Measurements from ENCODE around the gene CCDC192. TPM values are rescaled to one million over a fixed set of nuclear protein-coding genes. Genes with fewer than 3 reads are reported as not detected.
"Not testable (repeated sequence)": the region's sequence is repeated elsewhere in the genome, so short reads cannot be mapped to it uniquely, and the experiment has no call there.

CCDC192 gene
- polyA plus RNA-seq, 1 donor: 0.88 TPM

DNA sequence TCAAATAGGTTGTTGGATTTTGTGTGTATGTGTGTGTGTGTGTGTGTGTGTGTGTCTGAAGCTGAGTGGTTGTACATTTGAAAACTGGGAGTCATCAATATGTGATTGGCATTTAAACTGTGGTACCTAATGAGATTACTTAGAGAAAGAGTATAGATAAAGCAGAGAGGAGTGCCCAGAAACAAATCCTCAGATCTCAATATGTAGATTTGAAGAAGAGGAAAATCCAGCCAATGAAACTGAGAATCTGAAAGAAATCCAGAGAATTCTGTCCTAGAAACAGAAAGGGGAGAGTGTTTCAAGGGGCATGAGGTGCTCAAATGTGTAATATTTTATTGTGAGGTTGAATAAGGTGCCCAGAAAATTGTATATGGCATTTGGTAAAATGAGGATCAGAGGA lies 66.2 kb downstream of the CCDC192 start:
- DNase-seq: no peak

- DNase-seq: no peak
These were observed 67.1 kb downstream of the CCDC192 start for GRCh38 chr5:127770272-127770671.

DNA sequence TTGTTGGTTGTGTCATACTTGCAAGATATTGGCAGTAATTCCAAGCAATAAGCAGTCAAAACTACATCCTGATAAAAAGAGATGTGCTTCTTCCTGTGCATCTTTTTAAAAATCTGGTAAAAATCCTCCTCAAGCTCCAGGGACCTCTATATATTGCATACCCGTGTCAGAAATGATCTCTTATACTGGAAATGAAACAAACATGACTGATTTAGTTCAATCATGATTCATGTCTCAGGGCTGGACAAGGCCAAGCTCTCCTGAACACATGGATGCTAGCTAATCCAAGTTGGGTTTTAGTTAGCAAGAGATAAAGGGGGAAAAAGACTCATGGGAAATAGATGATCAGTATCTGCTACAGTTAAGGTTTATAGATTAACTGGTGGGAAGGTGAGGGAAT lies 69.3 kb downstream of the CCDC192 start:
- no peak for DNase-seq

- no peak for DNase-seq
These were observed 71.0 kb downstream of the CCDC192 start for GRCh38 chr5:127774221-127774620.

DNA sequence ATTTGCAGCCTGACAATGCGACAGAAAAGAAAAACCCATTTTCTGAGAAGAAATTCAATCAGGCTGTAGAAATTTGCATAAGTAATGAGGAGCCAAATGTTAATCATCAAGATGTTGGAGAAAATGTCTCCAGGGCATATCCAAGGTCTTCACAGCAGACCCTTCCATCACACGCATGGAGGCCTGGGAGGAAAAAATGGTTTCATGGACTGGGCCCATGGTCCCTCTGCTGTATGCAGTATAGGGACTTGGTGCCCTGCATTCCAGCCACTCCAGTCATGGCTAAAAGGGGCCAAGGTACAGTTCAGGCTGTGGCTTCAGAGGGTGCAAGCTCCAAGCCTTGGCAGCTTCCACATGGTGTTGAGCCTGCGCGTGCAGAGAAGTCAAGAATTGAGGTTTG lies 73.3 kb downstream of the CCDC192 start:
- DNase-seq: no peak

DNA sequence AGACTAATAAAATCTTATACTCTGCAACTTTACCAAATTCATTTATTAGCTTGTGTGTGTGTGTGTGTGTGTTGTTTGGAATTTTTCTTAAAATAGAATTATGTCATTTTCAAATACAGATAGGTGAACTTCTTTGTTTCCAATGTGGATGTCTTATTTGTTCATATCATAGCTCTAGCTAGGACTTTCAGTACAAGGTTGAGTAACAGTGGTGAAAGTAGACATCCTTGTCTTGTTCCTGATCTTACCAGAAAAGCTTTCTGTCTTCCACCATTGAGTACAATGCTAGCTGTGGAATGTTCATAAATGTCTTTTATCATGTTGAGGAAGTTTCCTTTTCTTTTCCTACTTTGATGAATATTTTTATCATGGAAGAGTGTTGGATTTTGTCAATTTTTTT lies 74.8 kb downstream of the CCDC192 start:
- no peak for DNase-seq

DNA sequence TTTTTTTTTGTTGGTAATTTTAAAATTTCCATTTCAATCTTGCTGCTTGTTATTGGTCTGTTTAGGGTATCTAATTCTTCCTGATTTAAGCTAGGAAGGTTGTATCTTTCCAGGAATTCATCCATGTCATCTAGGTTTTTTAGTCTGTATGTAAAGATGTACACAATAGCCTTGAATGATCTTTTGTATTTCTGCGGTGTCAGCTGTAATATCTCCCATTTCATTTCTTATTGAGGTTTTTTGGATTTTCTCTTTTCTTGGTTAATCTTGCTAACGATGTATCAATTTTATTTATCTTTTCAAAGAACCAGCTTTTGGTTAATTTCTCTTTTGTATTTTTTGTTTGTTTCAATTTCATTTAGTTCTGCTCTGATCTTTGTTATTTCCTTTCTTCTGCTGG lies 79.3 kb downstream of the CCDC192 start:
- not testable (repeated sequence) for DNase-seq

DNA sequence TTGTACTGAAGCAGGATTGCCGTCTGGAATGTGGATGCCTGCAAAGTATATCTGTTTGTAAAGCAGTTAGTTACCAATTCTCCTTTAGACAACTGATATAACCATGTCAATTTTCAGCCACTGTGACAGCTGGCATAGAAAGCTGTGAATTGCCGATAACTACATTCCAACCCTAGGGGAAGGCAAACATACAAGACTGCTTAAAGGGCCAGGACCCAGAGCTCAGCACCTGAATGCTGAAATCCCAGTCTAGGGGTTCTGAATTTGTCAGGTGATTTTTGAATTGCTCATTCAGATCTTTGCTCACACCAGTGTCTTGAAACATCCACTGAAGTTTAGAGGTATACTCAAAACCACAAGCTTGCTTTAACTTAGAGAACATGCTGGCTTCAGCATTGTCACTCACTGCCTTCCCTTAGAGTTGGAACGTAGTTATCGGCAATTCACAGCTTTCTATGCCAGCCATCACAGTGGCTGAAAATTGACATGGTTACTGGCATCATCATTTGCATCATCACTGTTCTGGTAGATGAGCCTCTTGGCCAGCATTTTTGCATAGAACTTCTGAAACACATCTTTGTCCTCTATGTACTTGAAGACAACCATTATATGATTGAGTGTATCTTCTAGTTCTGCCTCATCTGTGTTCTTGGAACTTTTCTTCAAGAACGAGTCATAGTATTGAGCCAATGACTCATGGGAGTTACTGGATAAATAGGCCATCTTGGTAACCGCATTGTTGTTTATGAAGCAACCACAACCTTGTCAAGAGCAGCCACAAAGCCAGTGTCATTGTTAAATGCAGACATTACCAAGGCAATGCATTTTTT lies 82.1 kb downstream of the CCDC192 start:
- no peak for DNase-seq

- DNase-seq: no peak
These were observed 88.2 kb downstream of the CCDC192 start for GRCh38 chr5:127791439-127791838.

GRCh38 chr5:127791908-127792307 lies 88.7 kb downstream of the CCDC192 start:
- DNase-seq: not testable (repeated sequence)

DNA sequence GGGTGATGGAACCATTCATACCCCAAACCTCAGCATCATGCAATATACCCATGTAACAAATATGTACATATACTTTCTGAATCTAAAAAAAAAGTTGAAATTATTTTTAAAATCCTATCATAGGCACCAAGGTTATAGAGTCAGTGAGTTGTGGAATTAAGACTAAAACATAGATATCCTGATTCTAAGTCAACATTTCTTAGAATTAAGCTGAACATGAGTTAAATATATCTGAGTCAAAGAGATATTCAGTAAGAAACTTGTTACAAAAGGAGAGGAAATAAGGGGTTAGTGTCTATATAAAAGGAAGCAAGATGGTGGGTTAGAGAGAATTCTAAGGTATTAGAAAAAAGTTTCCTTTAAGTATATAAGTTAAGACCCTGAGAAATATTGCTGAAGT lies 89.9 kb downstream of the CCDC192 start:
- DNase-seq: no peak

- DNase-seq: no peak
These were observed 90.7 kb downstream of the CCDC192 start for GRCh38 chr5:127793879-127794278.

GRCh38 chr5:127796211-127796610 lies 93.0 kb downstream of the CCDC192 start:
- DNase-seq: no peak

DNA sequence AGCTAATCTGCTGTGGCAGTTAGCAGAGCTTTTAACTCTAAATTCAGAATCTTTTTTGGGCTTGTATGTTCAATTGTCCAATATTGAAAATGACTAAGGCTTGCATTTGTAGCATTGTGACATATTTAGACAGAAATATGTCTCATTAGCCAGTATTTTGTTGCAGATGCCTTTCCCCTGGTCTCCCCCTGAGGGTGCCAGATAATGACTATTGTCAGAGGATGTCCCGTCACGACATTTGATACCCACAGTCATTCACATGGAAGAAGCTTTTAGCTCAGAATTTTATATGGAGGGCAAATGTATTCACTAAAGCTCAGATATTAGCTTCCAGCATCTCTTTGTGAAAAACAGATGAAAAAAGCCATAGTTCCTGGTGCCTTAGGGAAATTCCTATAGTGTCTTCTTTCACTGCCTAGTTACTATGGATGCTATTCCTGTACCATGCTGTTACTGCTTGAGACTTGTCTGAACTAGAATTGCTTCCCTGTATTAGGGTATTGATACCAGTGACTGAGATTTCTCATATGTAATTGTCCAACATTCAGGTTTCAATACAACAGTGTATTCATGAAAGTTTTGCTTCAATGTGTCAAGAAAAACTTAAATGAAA lies 96.2 kb downstream of the CCDC192 start:
- DNase-seq: no peak

DNA sequence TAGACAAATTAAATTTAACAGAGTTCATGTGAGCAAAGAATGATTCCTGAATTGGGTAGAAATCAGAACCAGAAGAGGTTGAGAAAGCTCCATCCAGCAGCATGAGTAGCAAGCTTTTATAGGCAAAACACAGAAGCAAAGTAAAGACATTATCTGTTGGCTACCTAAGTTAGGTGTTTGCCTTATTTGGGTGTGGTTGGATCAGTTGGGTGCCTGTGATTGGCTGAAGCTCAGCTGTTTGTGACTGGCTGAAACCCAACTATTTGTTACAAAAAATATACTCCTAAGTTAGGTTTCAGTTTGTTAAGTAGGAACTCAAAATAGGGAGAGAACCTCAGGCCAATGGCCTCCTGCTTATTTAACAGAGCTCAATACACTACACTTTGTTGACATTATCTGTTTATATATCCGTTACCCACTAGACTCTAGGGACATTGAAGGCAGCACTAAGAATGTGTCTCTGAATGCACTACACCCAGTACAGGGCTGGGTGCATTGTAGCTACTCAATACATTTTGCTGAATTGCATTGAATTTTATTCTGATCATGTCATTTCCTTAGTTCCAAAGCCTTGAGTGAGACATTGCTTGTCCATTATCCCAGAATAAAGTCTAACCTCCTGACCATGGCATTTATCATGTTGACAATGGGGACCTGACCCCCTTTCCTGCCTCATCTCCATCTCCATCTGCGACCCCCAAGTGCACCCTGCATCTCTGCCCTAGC lies 98.7 kb downstream of the CCDC192 start:
- DNase-seq: no peak

GRCh38 chr5:127802477-127802865 lies 99.3 kb downstream of the CCDC192 start:
- no peak for DNase-seq

GRCh38 chr5:127804886-127805426 lies 101.8 kb downstream of the CCDC192 start:
- DNase-seq: no peak

DNA sequence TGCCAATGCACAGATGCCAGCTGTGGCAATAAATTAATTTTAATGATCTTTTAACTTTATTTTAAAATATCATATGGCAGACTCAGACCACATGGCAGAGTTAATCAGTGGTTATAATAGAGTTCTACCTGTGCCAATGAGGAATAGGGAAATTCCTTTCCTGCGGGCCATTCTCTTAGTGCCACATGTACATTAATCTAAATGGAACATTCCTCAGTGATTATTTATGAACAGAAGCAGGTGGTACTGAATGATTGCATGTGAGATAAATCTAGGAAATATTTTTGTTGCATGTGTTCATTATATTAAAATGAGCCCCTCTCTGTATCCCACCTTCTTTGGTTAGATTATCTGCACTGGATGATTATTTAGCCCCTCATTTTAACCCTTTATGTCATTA lies 102.3 kb downstream of the CCDC192 start:
- DNase-seq: no peak

GRCh38 chr5:127806776-127807175 lies 103.6 kb downstream of the CCDC192 start:
- no peak for DNase-seq

DNA sequence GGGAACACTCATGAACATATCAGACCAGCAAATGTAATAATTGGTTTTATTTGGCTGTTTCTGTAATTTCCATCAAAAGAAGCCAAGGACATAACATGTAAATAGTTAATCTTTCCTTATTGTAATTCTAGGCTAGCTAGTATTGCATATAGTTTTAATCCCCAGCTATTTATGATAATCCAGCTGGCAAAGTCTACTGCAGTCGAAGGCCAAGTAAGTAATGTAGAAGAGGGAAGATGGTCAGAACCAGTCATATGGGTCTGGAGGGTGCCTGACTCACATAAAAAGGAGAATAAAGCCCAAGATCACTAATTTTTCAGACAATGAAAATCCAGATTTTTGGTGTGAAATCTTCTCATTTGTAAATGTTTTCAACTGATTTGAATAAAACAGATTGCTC lies 106.3 kb downstream of the CCDC192 start:
- no peak for DNase-seq

DNA sequence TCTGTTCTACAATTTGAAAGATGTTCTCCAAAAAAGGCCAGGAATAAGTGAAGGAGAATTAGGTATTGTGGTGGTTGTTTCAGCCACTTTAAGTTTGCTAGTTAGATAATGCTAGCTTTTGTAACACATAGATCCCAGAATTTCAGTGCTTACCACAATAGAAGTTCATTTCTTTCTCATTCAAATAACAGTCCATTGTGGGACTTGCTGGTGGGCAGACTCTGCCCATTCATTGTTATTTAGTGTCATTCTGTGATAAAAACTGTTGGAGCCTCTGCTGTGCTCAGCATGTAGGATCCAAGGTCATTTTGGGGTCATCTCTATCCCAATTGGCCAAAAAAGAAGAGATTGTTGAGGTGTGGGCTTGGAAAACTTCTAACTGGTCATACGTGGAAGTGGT lies 106.8 kb downstream of the CCDC192 start:
- DNase-seq: no peak

DNA sequence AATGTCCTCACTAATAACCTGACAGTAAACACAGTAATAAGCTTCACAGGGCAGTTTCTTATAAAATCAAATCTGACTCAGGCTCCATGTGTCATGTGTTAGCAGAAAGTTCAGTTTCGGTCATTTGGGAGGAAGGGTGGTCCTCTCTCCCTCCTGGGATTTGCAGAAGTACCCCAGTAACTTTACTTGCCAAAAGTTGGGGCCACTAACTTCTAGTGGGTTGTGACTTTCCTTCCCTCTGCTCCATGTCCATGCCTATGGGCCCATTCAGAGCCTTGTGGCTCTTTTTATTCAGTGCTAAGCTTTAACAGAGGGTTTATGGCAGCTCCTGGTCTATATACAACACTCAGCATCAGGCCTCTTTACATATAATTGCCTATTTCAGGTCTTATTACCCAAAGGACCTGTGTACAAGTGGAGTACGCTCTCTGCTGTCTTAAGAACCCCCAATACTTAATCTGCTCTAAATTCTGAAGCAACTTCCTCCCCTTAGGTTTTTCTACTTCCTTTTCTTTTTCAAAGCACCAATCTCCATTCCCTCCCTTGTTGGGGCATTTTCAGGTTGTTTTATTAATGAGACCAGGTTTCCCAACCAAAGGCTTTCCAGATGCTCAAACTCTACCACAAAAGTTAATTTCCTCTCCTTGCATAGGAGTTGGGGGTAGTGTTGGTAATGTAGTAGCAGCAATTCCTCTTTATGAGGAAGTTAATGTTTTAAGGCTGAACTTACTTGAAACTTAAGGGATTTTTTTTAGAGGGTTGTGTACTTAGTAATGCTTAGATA lies 107.7 kb downstream of the CCDC192 start:
- no peak for DNase-seq

DNA sequence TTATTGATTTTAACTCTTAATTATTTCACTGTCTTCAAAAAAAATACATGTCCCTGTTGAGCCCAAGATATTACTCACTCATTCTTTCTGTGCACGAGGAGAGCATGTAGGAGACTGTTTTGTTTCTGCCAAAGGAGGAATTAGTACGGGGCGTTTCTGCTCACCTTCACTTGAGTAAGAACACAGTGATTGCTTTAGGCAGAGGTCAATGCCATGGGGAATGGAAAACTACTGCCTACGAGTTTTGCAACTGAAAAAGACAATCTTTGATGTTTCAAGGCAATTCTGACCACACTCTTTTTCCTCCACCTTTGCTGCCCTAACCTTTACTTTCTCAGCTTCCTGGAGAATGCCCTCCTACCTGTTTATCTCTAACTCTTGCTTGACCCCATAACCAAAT lies 109.4 kb downstream of the CCDC192 start:
- DNase-seq: no peak
